DND-41 (cell line): ENCODE measurements around the gene FANK1.

ENCODE experiments used
- ATAC-seq: fragments of 200-7000 bp; cut with Tn5 transposase; 3 replicates; pipeline ENCODE4 v1.9.1; 2021; ENCODE audit warnings: low read depth; ENCODE audit not compliant: insufficient read depth
- DNase-seq: peaks from one replicate; pipeline ENCODE4 v3.0.0-alpha.2; 2020
- H2AFZ ChIP-seq: 2 replicates; pipeline ENCODE4 v1.6.0; 2012; ENCODE audit warnings: low read depth, low read length
- H3K27ac ChIP-seq: 2 replicates; pipeline ENCODE4 v1.5.1; 2012; ENCODE audit warnings: low read length, inconsistent platforms
- H3K27me3 ChIP-seq: fragments of 200-600 bp; sonication (generic); 2 replicates; pipeline ENCODE4 v1.6.0; 2012; ENCODE audit warnings: low read length, mild to moderate bottlenecking, inconsistent platforms; ENCODE audit not compliant: insufficient read depth, poor library complexity
- H3K36me3 ChIP-seq: 2 replicates; pipeline ENCODE4 v1.5.1; 2012; ENCODE audit warnings: low read length, inconsistent platforms; ENCODE audit not compliant: insufficient read depth
- H3K4me1 ChIP-seq: 2 replicates; pipeline ENCODE4 v1.5.1; 2012; ENCODE audit warnings: mild to moderate bottlenecking, low read length; ENCODE audit not compliant: insufficient read depth
- H3K4me2 ChIP-seq: 2 replicates; pipeline ENCODE4 v1.6.0; 2012; ENCODE audit warnings: mild to moderate bottlenecking, moderate library complexity, low read length, inconsistent platforms; ENCODE audit not compliant: insufficient read depth
- H3K4me3 ChIP-seq, 2 experiments: fragments of 200-600 bp in 1 of 2; shearing (Covaris generic) in 1 of 2; 2 replicates each; pipeline ENCODE4 v1.5.1; 2012 to 2016; ENCODE audit warnings: inconsistent platforms in 2 of 2, low read length in 2 of 2, mild to moderate bottlenecking in 2 of 2, low read depth in 1 of 2, moderate library complexity in 1 of 2
- H3K79me2 ChIP-seq: 2 replicates; pipeline ENCODE4 v1.6.0; 2012; ENCODE audit warnings: low read length, inconsistent platforms; ENCODE audit not compliant: insufficient read depth
- H3K9ac ChIP-seq: 2 replicates; pipeline ENCODE4 v1.6.0; 2012; ENCODE audit warnings: low read depth, mild to moderate bottlenecking, inconsistent platforms, low read length, moderate library complexity
- H3K9me3 ChIP-seq: 2 replicates; pipeline ENCODE4 v1.5.1; 2012; ENCODE audit warnings: low read length, moderate library complexity, mild to moderate bottlenecking, inconsistent platforms; ENCODE audit not compliant: insufficient read depth, severe bottlenecking
- H4K20me1 ChIP-seq: 2 replicates; pipeline ENCODE4 v1.6.0; 2012; ENCODE audit warnings: low read length; ENCODE audit not compliant: insufficient read depth
- EZH2 ChIP-seq: IDR thresholded peaks from 3 replicates; pipeline ENCODE4 v1.6.1; 2012; ENCODE audit warnings: borderline replicate concordance, low read depth, mild to moderate bottlenecking, moderate library complexity, low read length, inconsistent platforms; ENCODE audit not compliant: severe bottlenecking
- TF ChIP-seq, protein P1 (sequence below): IDR thresholded peaks from 2 replicates; pipeline ENCODE4 v1.5.1; 2012; ENCODE audit warnings: borderline replicate concordance, low read length, moderate library complexity, mild to moderate bottlenecking; ENCODE audit not compliant: poor library complexity, severe bottlenecking; ENCODE audit errors: extremely low read depth

FANK1 gene

DNA sequence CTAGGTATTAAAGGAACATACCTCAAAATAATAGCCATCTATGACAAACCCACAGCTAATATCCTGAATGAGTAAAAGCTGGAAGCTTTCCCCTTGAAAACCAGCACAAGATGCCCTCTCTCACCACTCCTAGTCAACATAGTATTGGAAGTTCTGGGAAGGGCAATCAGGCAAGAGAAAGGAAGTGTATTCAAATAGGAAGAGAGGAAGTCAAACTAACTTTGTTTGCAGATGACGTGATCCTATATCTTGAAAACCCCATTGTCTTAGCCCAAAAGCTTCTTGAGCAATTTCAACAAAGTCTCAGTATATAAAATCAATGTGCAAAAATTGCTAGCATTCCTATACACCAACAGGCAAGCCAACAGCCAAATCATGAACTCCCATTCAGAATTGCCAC, 131.3 kb downstream of the FANK1 start:
- no peak for TF ChIP-seq EZH2
- TF ChIP-seq, protein P1, sequence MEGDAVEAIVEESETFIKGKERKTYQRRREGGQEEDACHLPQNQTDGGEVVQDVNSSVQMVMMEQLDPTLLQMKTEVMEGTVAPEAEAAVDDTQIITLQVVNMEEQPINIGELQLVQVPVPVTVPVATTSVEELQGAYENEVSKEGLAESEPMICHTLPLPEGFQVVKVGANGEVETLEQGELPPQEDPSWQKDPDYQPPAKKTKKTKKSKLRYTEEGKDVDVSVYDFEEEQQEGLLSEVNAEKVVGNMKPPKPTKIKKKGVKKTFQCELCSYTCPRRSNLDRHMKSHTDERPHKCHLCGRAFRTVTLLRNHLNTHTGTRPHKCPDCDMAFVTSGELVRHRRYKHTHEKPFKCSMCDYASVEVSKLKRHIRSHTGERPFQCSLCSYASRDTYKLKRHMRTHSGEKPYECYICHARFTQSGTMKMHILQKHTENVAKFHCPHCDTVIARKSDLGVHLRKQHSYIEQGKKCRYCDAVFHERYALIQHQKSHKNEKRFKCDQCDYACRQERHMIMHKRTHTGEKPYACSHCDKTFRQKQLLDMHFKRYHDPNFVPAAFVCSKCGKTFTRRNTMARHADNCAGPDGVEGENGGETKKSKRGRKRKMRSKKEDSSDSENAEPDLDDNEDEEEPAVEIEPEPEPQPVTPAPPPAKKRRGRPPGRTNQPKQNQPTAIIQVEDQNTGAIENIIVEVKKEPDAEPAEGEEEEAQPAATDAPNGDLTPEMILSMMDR = no peak

GRCh38 chr10:126029999-126030398, 133.6 kb downstream of the FANK1 start:
- Histone ChIP-seq H3K36me3 (no peaks in the 10 kb centered on the region), H3K27me3 (no peaks in the 10 kb centered on the region), H3K4me1 (no peaks in the 10 kb centered on the region), H3K79me2 (no peaks in the 10 kb centered on the region), H2AFZ (no peak overlapping the region), H4K20me1 (no peaks in the 10 kb centered on the region), H3K9me3 (peaks cover 17% of the 10 kb centered on the region), H3K27ac (no peak overlapping the region), H3K4me3 (no peak overlapping the region), H3K9ac (no peak overlapping the region), H3K4me2 (no peak overlapping the region)
- TF ChIP-seq EZH2 = no peak
- TF ChIP-seq, protein P1 = no peak
- no peak for ATAC-seq
- no peak for DNase-seq

More for the DNA sequence above, 131.3 kb downstream of the FANK1 start:
- ATAC-seq (no peak), DNase-seq (no peak)
- Histone ChIP-seq H3K9ac (no peak overlapping the region), H3K4me1 (no peaks in the 10 kb centered on the region), H2AFZ (no peak overlapping the region), H3K27ac (no peak overlapping the region), H3K79me2 (no peaks in the 10 kb centered on the region), H3K9me3 (peaks cover 7% of the 10 kb centered on the region), H3K4me3 (no peak overlapping the region), H3K36me3 (no peaks in the 10 kb centered on the region), H3K4me2 (no peak overlapping the region), H4K20me1 (no peaks in the 10 kb centered on the region), H3K27me3 (no peaks in the 10 kb centered on the region)

DNA sequence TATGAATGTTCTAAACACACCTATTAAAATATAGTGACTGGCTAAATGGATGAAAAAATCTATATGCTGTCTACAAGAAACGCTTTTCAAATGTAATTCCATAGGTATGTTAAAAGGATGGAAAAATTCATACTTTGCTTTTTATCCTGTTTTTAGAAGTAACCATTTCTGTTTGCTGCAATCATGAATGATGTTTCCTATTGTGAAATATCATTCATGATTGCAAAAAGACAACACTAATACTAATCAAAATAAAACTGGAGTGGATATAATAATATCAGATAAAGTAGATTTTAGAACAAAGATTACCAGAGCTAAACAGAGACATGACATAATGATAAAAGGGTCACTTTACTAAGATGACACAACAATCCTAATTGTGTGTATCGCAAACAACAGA, 138.2 kb downstream of the FANK1 start:
- TF ChIP-seq, protein P1 = no peak
- no peak for TF ChIP-seq EZH2
- no peaks in the 10 kb centered on the region for H3K79me2 ChIP-seq

GRCh38 chr10:126036515-126036914, 140.2 kb downstream of the FANK1 start:
- Histone ChIP-seq H3K79me2 (no peaks in the 10 kb centered on the region), H2AFZ (no peak overlapping the region), H3K9ac (no peak overlapping the region), H3K4me2 (no peak overlapping the region), H3K9me3 (peaks cover 13% of the 10 kb centered on the region), H3K4me3 (no peak overlapping the region), H3K27me3 (no peaks in the 10 kb centered on the region), H3K27ac (no peak overlapping the region), H3K4me1 (no peaks in the 10 kb centered on the region), H3K36me3 (no peaks in the 10 kb centered on the region), H4K20me1 (no peaks in the 10 kb centered on the region)
- TF ChIP-seq EZH2 = no peak
- TF ChIP-seq, protein P1 = no peak
- no peak for DNase-seq
- no peak for ATAC-seq

More for the DNA sequence above, 138.2 kb downstream of the FANK1 start:
- Histone ChIP-seq H3K4me2 (no peak overlapping the region), H3K4me3 (no peak overlapping the region), H3K27me3 (no peaks in the 10 kb centered on the region), H3K36me3 (no peaks in the 10 kb centered on the region), H3K27ac (no peak overlapping the region), H3K9ac (no peak overlapping the region), H3K9me3 (peaks cover 17% of the 10 kb centered on the region), H2AFZ (no peak overlapping the region), H3K4me1 (no peaks in the 10 kb centered on the region), H4K20me1 (no peaks in the 10 kb centered on the region)
- DNase-seq (no peak), ATAC-seq (no peak)
